ENCODE results near the gene FAM120AOS.

GRCh38 chr9:93457006-93457405, 3.6 kb upstream of the FAM120AOS start:
- TF ChIP-seq CTCF (IDR thresholded peaks at IDR 0.05) (no peak), EZH2 (IDR thresholded peaks at IDR 0.05) (no peak)

Measured in neural progenitor cell (in vitro differentiated cells).